Cortex of kidney (tissue), 1 donor: ENCODE measurements around the gene CCDC88C.

Experiments used
- DNase-seq: peaks from one replicate; lab custom pipeline; 2025; lab: John Stamatoyannopoulos, UW

The CCDC88C gene

GRCh38 chr14:91328313-91329050 is 89.1 kb downstream of the CCDC88C start:
- no peak for DNase-seq

- no peak for DNase-seq
Measured at GRCh38 chr14:91327661-91328312, 89.8 kb downstream of the CCDC88C start.

GRCh38 chr14:91327250-91327595 is 90.4 kb downstream of the CCDC88C start:
- no peak for DNase-seq

GRCh38 chr14:91326514-91327249 is 90.9 kb downstream of the CCDC88C start:
- no peak for DNase-seq

- DNase-seq, result no peak
Measured at GRCh38 chr14:91324606-91325575, 92.7 kb downstream of the CCDC88C start.

GRCh38 chr14:91323671-91324605 is 93.7 kb downstream of the CCDC88C start:
- DNase-seq, result no peak

GRCh38 chr14:91323031-91323430 is 94.6 kb downstream of the CCDC88C start:
- no peak for DNase-seq

GRCh38 chr14:91322623-91323022 is 95.0 kb downstream of the CCDC88C start:
- DNase-seq, result no peak

GRCh38 chr14:91321131-91321530 is 96.5 kb downstream of the CCDC88C start:
- no peak for DNase-seq

- no peak for DNase-seq
Measured at GRCh38 chr14:91320266-91320665, 97.4 kb downstream of the CCDC88C start.

- DNase-seq, result no peak
Measured at GRCh38 chr14:91318911-91319310, 98.7 kb downstream of the CCDC88C start.

GRCh38 chr14:91317381-91318308 is 100.0 kb downstream of the CCDC88C start:
- no peak for DNase-seq

GRCh38 chr14:91316761-91317160 is 100.9 kb downstream of the CCDC88C start:
- DNase-seq, result no peak

GRCh38 chr14:91315844-91316267 is 101.8 kb downstream of the CCDC88C start:
- no peak for DNase-seq

- DNase-seq, result no peak
Measured at GRCh38 chr14:91313852-91314251, 103.8 kb downstream of the CCDC88C start.

- DNase-seq, result no peak
Measured at GRCh38 chr14:91313154-91313850, 104.3 kb downstream of the CCDC88C start.

- no peak for DNase-seq
Measured at GRCh38 chr14:91311284-91311662, 106.3 kb downstream of the CCDC88C start.

- no peak for DNase-seq
Measured at GRCh38 chr14:91310606-91311283, 106.9 kb downstream of the CCDC88C start.
